Mesenchymal stem cell (in vitro differentiated cells and primary cell): Measurements from ENCODE around the gene NFATC2.
A peak's percentile ranks its signal among the peaks of the same experiment; 100 is the strongest.

Experiments used
- DNase-seq: peaks from one replicate; pipeline ENCODE4 v3.0.0-alpha.2; 2013
- H2AFZ ChIP-seq: one replicate; pipeline ENCODE4 v1.6.1; 2013; ENCODE audit warnings: low read depth, mild to moderate bottlenecking, control low read depth, inconsistent platforms, low read length, moderate library complexity
- H2AK5ac ChIP-seq: 2 replicates; pipeline ENCODE4 v1.6.1; 2013; ENCODE audit warnings: low read length, moderate library complexity, mild to moderate bottlenecking, inconsistent platforms; ENCODE audit not compliant: severe bottlenecking
- H2BK120ac ChIP-seq: one replicate; pipeline ENCODE4 v1.6.1; 2013; ENCODE audit warnings: low read depth, mild to moderate bottlenecking, inconsistent platforms, low read length, moderate library complexity
- H2BK12ac ChIP-seq, 2 experiments: one replicate each; pipeline ENCODE4 v1.6.1; 2013; ENCODE audit warnings: inconsistent platforms in 2 of 2, low read length in 2 of 2, mild to moderate bottlenecking in 2 of 2, moderate library complexity in 2 of 2, control low read depth in 1 of 2
- H2BK15ac ChIP-seq: one replicate; pipeline ENCODE4 v1.6.1; 2013; ENCODE audit warnings: mild to moderate bottlenecking, low read depth, inconsistent platforms; ENCODE audit not compliant: poor library complexity, severe bottlenecking
- H2BK5ac ChIP-seq: 2 replicates; pipeline ENCODE4 v1.6.1; 2013; ENCODE audit warnings: low read depth, mild to moderate bottlenecking, low read length, control low read depth, inconsistent platforms; ENCODE audit not compliant: poor library complexity, severe bottlenecking
- H3K14ac ChIP-seq, 2 experiments: one replicate each; pipeline ENCODE4 v1.6.1; 2013; ENCODE audit warnings: inconsistent platforms in 2 of 2, low read length in 2 of 2, control low read depth in 1 of 2, mild to moderate bottlenecking in 1 of 2, moderate library complexity in 1 of 2
- H3K18ac ChIP-seq, 2 experiments: one replicate each; pipeline ENCODE4 v1.6.1; 2013; ENCODE audit warnings: inconsistent platforms in 2 of 2, low read length in 2 of 2, control low read depth in 1 of 2, low read depth in 1 of 2, mild to moderate bottlenecking in 1 of 2
- H3K23ac ChIP-seq, 2 experiments: one replicate each; pipeline ENCODE4 v1.6.1; 2013; ENCODE audit warnings: inconsistent platforms in 2 of 2, low read length in 2 of 2, mild to moderate bottlenecking in 2 of 2, moderate library complexity in 2 of 2, control low read depth in 1 of 2
- H3K27ac ChIP-seq: 2 replicates; pipeline ENCODE4 v1.5.1; 2013; ENCODE audit warnings: mild to moderate bottlenecking, moderate library complexity, low read length, control low read depth, inconsistent platforms; ENCODE audit not compliant: poor library complexity, severe bottlenecking
- H3K27me3 ChIP-seq, 2 experiments: 2 replicates each; pipeline versions ENCODE4 v1.6.1 to v1.7.0; 2013; ENCODE audit warnings: low read length in 2 of 2, mild to moderate bottlenecking in 2 of 2, moderate library complexity in 2 of 2, control low read depth in 1 of 2, inconsistent platforms in 1 of 2; ENCODE audit not compliant: control insufficient read depth in 1 of 2, insufficient read depth in 1 of 2
- H3K36me3 ChIP-seq, 2 experiments: 2 replicates each; pipeline versions ENCODE4 v1.6.1 to v1.7.0; 2013; ENCODE audit warnings: low read length in 2 of 2, control low read depth in 1 of 2, inconsistent platforms in 1 of 2, low read depth in 1 of 2, mild to moderate bottlenecking in 1 of 2; ENCODE audit not compliant: insufficient read depth in 2 of 2, control insufficient read depth in 1 of 2
- H3K4ac ChIP-seq, 2 experiments: one replicate each; pipeline ENCODE4 v1.6.1; 2013; ENCODE audit warnings: inconsistent platforms in 2 of 2, low read length in 2 of 2, mild to moderate bottlenecking in 2 of 2, moderate library complexity in 2 of 2, control low read depth in 1 of 2, low read depth in 1 of 2
- H3K4me1 ChIP-seq: 2 replicates; pipeline ENCODE4 v1.6.1; 2013; ENCODE audit warnings: low read depth, low read length, control low read depth; ENCODE audit not compliant: control insufficient read depth, insufficient read depth
- H3K4me2 ChIP-seq: 2 replicates; pipeline ENCODE4 v1.6.1; 2013; ENCODE audit warnings: low read length, mild to moderate bottlenecking, inconsistent platforms; ENCODE audit not compliant: poor library complexity, severe bottlenecking
- H3K4me3 ChIP-seq, 2 experiments: 2 replicates each; pipeline versions ENCODE4 v1.5.1 to v1.7.0; 2013; ENCODE audit warnings: low read length in 2 of 2, mild to moderate bottlenecking in 2 of 2, control low read depth in 1 of 2, low read depth in 1 of 2; ENCODE audit not compliant: insufficient read depth in 1 of 2
- H3K79me1 ChIP-seq: replicated peaks from 2 replicates; pipeline ENCODE4 v1.6.1; 2013; ENCODE audit warnings: mild to moderate bottlenecking, control low read depth, low read length, inconsistent platforms; ENCODE audit not compliant: poor library complexity, severe bottlenecking
- H3K9ac ChIP-seq: 2 replicates; pipeline ENCODE4 v1.7.0; 2013; ENCODE audit warnings: mild to moderate bottlenecking, low read length, moderate library complexity
- H3K9me3 ChIP-seq: 2 replicates; pipeline ENCODE4 v1.7.0; 2013; ENCODE audit warnings: mild to moderate bottlenecking, low read length; ENCODE audit not compliant: control insufficient read depth
- H4K8ac ChIP-seq: one replicate; pipeline ENCODE4 v1.6.1; 2013; ENCODE audit warnings: inconsistent platforms, mild to moderate bottlenecking, low read length, moderate library complexity
- H4K91ac ChIP-seq: one replicate; pipeline ENCODE4 v1.6.1; 2013; ENCODE audit warnings: mild to moderate bottlenecking, low read length, inconsistent platforms
- WGBS: methylation state at CpG from one replicate; pipeline ENCODE4 v1.1.7; 2013; ENCODE audit warnings: mixed read lengths; 5-methylcytosine and 5-hydroxymethylcytosine counted together

NFATC2 gene

DNA sequence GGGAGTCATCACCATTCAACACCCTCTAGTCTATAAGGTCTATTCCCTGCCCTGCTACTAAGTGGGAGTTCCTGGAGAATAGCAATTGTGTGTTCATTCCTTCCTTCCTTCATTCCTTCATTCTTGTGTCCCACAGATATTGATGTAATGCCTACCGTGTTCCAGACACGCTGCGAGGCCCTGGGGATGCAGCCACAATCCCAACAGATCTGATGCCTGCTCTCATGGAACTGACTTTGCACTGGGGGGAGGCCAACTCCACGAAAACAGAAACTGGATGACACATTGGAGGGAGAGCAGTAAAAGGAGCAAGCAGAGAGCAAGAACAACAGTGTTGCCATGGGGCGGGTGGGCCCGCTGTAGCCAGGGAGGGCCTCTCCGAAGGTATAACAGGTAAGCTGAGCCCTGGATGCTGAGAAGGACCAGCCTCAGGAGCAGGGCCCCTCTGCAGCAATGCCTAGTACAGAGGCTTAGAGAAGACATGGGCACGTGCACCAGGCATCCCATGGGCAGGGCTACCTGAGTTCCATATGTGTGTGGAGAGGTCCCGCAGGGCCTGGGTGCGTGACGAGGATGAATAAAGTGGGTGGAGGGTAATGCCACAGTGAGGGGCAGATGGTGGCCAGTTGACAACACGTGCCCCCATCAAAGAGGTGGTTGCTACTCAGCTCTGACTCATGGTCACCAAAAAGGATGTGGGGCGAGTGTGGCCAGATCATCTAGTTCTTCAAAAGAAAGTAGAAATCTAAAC, 173.9 kb downstream of the NFATC2 start:
- 92% methylated on average over 11 of the region's 13 CpGs for WGBS

DNA sequence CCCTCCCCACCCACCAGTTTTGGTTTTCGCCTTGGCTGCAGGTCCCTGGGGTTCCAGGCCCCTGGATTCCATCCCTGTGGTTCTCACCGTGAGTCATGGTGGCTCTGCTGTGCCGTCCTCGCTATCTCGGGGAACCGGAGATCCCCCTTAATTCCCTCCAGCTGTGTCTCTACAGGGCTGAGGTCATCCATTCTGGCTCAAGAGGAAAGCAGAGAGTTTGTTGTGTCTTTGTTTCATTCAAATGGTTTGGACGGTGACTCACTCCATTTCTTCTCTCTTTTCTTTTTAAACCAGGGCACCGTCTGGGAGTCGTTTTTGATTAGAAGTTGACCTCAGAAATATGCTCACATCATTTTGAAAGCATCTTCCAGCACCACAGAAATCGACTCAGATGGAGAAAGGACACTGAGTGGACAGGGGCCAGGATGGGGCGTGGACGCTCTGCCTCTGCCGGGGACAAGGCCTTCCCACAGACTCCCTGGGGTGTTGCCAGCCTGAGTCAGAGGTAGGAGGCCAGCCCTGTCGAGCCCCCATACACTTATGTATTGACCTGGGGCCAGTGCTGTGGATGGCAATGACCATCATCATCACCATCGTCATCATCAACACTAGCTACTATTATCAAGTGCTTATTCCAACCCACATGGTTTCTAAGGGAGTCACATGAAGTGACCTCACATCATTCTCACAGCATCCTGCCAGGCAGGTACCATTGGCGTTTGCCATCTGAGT, 176.2 kb downstream of the NFATC2 start:
- Histone ChIP-seq H3K4me2 (no peak overlapping the region), H3K23ac (no peak overlapping the region), H3K4ac (peak overlapping the region; percentile 58 to 81), H2BK120ac (peak overlapping the region; percentile 84), H3K9me3 (peaks cover 15% of the 10 kb centered on the region), H3K9ac (peak overlapping the region; percentile 77), H3K18ac (peak overlapping the region; percentile 88 to 90), H4K8ac (peak overlapping the region; percentile 83), H3K4me3 (no peak overlapping the region), H4K91ac (peak overlapping the region; percentile 63), H3K4me1 (peaks cover 24% of the 10 kb centered on the region), H2AFZ (peak overlapping the region; percentile 7), H2BK5ac (peak overlapping the region; percentile 75), H3K27ac (peak overlapping the region; percentile 98), H3K27me3 (no peaks in the 10 kb centered on the region), H2BK12ac (peak overlapping the region; percentile 6 to 85), H2AK5ac (peak overlapping the region; percentile 96), H2BK15ac (peak overlapping the region; percentile 34), H3K36me3 (no peaks in the 10 kb centered on the region), H3K79me1 (no peaks in the 10 kb centered on the region), H3K14ac (peak overlapping the region in 1 of 2 experiments; percentile 22)
- DNase-seq: peak; percentile 100
- 2% methylated on average over 13 of the region's 16 CpGs for WGBS

More for the DNA sequence above, 173.9 kb downstream of the NFATC2 start:
- Histone ChIP-seq H2BK15ac (peak overlapping the region; percentile 44), H2BK120ac (no peak overlapping the region), H3K27ac (no peak overlapping the region), H3K9me3 (peaks cover 5% of the 10 kb centered on the region), H4K8ac (peak overlapping the region; percentile 19), H3K14ac (peak overlapping the region in 1 of 2 experiments; percentile 68), H3K4me3 (no peak overlapping the region), H4K91ac (peak overlapping the region; percentile 52), H3K9ac (no peak overlapping the region), H3K4me1 (peaks cover 24% of the 10 kb centered on the region), H3K23ac (no peak overlapping the region), H3K79me1 (no peaks in the 10 kb centered on the region), H2BK5ac (no peak overlapping the region), H2BK12ac (peak overlapping the region in 1 of 2 experiments; percentile 23), H3K4me2 (no peak overlapping the region), H3K18ac (peak overlapping the region in 1 of 2 experiments; percentile 40), H3K4ac (peak overlapping the region in 1 of 2 experiments; percentile 35), H2AFZ (no peak overlapping the region), H2AK5ac (peak overlapping the region; percentile 3), H3K27me3 (no peaks in the 10 kb centered on the region), H3K36me3 (no peaks in the 10 kb centered on the region)
- peak; percentile 36 for DNase-seq

DNA sequence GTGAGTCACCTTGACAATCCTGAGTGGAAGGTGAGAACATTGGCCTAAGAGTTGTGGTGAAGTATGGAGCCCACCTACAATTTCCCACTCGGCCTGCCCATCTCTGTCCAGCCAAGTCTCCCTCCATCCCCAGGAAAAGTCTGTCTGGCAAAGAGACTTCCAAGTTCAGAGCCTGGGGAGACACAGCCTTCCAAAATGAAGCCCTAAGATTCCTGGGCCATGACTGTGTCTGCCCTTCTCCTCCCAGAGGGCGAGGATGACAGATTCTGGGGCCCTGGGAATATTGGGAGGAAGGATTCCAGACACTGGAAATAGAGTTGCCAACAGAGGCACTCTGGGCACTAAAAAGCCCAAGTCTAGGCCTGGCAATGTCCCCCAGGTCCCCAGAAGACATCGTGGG, 176.8 kb downstream of the NFATC2 start:
- Histone ChIP-seq H3K9ac (peak overlapping the region; percentile 77), H3K9me3 (peaks cover 15% of the 10 kb centered on the region), H3K27me3 (no peaks in the 10 kb centered on the region), H2BK12ac (peak overlapping the region; percentile 6 to 73), H3K4me1 (peaks cover 27% of the 10 kb centered on the region), H3K23ac (no peak overlapping the region), H4K8ac (peak overlapping the region; percentile 83), H3K27ac (peak overlapping the region; percentile 98), H2BK15ac (peak overlapping the region; percentile 34), H2AFZ (peak overlapping the region; percentile 7), H3K14ac (no peak overlapping the region), H3K4me3 (peak overlapping the region in 1 of 2 experiments; percentile 30), H4K91ac (peak overlapping the region; percentile 18), H3K36me3 (no peaks in the 10 kb centered on the region), H2BK120ac (peak overlapping the region; percentile 84), H2AK5ac (peak overlapping the region; percentile 96), H3K4me2 (no peak overlapping the region), H3K4ac (peak overlapping the region; percentile 58 to 59), H3K18ac (peak overlapping the region; percentile 70 to 90), H2BK5ac (peak overlapping the region; percentile 75), H3K79me1 (no peaks in the 10 kb centered on the region)
- DNase-seq: peak; percentile 89
- 9% methylated on average over 2 of the region's 3 CpGs for WGBS

DNA sequence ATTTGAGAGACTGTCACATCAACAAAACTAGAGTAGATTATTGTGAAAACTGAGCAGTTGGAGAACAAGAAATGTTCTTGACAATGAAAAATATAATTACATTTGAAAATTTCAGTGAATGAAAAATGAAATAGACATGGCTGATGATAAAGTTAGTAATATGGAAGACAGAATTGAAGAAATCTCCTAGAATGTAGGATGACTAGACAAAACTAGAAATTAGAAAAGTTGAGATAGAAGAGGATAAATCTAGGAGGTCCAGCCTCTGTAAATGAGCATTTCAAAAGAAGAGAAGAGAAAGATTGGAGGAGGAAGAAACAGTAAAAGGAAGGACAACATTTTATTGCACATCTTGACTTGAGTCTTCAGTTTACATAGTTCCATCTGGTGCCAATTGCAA, 178.7 kb downstream of the NFATC2 start:
- H3K14ac ChIP-seq: no peak overlapping the region
- H3K18ac ChIP-seq: no peak overlapping the region
- H2BK120ac ChIP-seq: no peak overlapping the region
- H3K23ac ChIP-seq: no peak overlapping the region
- H3K27me3 ChIP-seq: no peaks in the 10 kb centered on the region
- H3K4me1 ChIP-seq: peaks cover 30% of the 10 kb centered on the region
- no peak overlapping the region for H3K27ac ChIP-seq
- no peak overlapping the region for H4K8ac ChIP-seq
- H3K9ac ChIP-seq: no peak overlapping the region
- no peak overlapping the region for H2AK5ac ChIP-seq
- H4K91ac ChIP-seq: no peak overlapping the region
- H2BK12ac ChIP-seq: no peak overlapping the region
- H2BK15ac ChIP-seq: no peak overlapping the region
- no peak overlapping the region for H3K4me2 ChIP-seq
- no peak overlapping the region for H3K4me3 ChIP-seq
- no peak for DNase-seq
- no peak overlapping the region for H3K4ac ChIP-seq
- H2AFZ ChIP-seq: no peak overlapping the region
- no peaks in the 10 kb centered on the region for H3K79me1 ChIP-seq
- H3K36me3 ChIP-seq: no peaks in the 10 kb centered on the region
- peaks cover 15% of the 10 kb centered on the region for H3K9me3 ChIP-seq
- H2BK5ac ChIP-seq: no peak overlapping the region
